ENCODE data around the gene POLG2.

DNA sequence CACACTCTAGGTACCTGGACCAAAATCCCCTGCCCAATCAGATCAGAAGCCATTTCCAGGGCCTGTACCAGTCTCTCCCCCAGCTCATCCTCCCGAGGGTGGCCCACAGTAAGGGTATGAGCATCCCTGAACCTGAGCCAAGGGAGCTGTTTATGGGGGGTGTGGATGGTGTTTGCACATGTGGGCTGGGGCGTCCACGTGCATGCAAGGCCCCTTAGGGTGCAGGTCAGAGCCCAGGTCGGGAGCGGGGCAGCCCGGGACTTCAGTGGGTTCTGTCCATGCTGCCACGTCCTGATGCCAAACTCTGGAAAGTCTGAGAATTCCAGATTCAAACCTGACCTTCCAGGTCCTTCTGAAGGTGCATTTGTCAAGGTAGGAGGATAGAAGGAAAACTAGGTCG is 38.1 kb downstream of the POLG2 start:
- TF ChIP-seq, protein P1, sequence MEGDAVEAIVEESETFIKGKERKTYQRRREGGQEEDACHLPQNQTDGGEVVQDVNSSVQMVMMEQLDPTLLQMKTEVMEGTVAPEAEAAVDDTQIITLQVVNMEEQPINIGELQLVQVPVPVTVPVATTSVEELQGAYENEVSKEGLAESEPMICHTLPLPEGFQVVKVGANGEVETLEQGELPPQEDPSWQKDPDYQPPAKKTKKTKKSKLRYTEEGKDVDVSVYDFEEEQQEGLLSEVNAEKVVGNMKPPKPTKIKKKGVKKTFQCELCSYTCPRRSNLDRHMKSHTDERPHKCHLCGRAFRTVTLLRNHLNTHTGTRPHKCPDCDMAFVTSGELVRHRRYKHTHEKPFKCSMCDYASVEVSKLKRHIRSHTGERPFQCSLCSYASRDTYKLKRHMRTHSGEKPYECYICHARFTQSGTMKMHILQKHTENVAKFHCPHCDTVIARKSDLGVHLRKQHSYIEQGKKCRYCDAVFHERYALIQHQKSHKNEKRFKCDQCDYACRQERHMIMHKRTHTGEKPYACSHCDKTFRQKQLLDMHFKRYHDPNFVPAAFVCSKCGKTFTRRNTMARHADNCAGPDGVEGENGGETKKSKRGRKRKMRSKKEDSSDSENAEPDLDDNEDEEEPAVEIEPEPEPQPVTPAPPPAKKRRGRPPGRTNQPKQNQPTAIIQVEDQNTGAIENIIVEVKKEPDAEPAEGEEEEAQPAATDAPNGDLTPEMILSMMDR (IDR thresholded peaks at IDR 0.05) = no peak
- TF ChIP-seq POLR2A (IDR thresholded peaks at IDR 0.05) = no peak
